Retina (tissue), 1 donor: ENCODE measurements around the gene LYRM1.
"Not testable (repeated sequence)": the region's sequence is repeated elsewhere in the genome, so short reads cannot be mapped to it uniquely, and the experiment has no call there.

Experiments used
- DNase-seq: peaks from one replicate; pipeline ENCODE4 v3.0.0-alpha.2; 2016

Gene LYRM1

DNA sequence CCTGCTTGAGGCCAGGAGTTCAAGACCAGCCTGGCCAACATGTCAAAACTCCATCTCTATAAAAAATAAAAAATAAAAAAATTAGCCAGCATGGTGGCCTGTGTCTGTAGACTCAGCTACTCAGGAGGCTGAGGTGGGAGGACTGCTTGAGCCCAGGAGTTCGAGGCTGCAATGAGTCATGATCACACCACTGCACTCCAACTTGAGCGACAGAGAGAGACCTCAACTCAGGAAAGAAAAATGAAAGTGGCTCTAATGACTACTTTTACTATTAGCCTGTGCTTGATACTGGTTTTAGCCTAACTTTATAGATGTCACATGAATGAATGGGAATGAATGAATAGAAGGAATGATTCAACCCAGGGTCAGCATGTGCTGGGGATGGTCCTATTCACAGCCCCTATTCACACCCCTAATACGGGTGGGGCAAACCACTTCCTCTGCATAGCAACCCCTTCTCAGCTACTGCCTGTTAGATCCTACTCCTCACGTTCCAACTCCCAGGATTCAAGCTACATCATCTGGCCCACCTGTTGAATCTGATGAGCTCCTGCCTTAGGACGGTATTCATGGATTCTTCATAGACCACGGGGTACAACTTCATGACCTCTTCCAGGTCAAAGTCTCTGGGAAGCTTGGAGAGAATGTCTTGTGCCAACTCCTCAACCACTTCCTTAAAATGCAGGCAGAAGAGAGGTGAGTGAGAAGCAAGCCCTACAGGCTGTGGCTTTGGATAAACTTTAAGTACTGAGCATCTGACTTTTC, 40.5 kb downstream of the LYRM1 start:
- no peak for DNase-seq

GRCh38 chr16:20941636-20941926, 41.0 kb downstream of the LYRM1 start:
- no peak for DNase-seq

GRCh38 chr16:20942256-20942655, 41.7 kb downstream of the LYRM1 start:
- no peak for DNase-seq

DNA sequence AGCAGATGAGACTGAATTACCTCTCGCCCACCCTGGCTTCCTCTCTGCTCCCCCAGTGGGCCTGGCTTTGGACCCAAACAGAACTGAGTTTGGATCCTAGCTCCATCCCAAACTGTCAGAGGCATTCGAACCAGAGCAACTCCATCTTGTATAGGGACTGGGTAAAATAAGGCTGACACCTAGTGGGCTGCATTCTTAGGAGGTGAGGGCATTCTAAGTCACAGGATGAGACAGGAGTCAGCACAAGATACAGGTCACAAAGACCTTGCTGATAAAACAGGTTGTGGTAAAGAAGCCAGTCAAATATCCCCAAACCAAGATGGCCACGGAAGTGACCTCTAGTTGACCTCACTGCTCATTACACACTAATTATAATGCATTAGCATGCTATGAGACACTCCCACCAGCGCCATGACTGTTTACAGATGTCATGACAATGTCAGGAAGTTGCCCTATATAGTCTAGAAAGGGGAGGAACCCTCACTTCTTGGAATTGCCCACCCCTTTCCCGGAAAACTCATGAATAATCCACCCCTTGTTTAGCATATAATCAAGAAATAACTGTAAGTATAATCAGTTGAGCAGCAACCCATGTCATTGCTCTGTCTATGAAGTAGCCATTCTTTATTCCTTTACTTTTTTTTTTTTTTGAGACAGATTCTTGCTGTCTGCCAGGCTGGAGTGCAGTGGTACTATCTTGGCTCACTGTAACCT, 44.4 kb downstream of the LYRM1 start:
- no peak for DNase-seq

DNA sequence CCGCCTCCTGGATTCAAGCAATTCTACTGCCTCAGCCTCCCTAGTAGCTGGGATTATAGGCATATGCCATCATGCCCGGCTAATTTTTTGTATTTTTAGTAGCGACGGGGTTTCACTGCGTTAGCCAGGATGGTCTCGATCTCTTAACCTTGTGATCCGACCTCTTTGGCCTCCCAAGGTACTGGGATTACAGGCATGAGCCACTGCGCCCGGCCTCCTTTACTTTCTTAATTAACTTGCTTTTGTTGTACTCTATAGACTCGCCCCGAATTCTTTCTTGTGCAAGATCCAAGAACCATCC, 45.0 kb downstream of the LYRM1 start:
- not testable (repeated sequence) for DNase-seq

GRCh38 chr16:20946015-20946629, 45.6 kb downstream of the LYRM1 start:
- no peak for DNase-seq

GRCh38 chr16:20948444-20948843, 47.9 kb downstream of the LYRM1 start:
- DNase-seq: no peak

DNA sequence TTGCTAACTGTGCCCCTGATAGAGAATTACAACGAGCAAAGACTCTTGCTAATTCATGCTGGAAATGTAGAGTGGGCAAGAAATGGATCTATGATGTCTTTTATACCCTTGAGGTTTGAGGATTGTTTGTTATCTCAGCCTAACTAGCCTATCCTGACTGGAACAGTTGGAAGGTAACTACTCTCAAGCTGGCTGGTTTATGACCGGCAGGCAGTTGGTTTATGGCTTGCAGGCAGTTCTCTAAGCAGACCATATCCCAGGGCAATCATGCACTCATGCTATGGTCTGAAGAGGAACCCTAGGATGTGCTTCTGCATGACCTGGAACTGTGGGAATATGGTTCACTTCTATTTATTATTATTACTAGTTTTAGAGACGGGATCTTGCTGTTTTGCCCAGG, 49.1 kb downstream of the LYRM1 start:
- DNase-seq: no peak

- no peak for DNase-seq
Observed at GRCh38 chr16:20950294-20950693, 49.7 kb downstream of the LYRM1 start.

- DNase-seq: no peak
Observed at GRCh38 chr16:20952139-20952920, 51.8 kb downstream of the LYRM1 start.

DNA sequence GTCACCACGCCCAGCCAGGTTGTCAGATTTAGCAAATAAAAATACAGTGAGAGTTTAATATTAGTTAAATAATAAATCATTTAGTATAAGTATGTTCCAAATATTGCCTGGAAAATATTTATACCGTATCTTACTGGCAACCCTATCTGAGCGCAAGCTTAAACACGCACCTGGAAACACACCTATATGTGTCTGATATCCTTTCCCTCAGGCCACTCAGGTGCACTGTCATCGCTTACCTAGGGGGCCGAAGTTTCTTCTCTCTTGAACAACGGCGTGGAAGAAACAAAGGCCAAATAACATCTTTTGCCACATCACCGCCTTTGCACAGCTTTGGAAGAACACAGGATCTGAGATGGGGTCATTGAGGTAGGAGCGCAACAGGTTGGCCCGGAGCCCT, 54.0 kb downstream of the LYRM1 start:
- no peak for DNase-seq

DNA sequence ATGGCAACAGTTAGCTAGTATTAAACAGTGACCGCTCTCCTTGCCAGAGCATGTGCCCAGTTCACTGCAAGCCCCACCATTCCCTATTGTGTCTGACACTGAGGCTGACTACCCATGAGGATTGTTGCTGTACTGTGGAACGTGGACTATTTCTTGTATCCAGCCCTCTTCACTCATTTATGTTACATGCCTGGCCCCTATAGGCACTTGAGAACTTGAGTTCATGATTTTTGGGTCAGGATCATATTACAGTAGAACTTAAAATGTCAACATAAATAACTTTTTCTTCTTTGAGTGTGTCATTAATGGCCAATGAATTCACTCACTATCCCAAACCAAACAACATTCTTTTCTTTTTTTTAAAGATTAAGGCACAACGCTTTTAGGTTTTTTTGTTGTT, 55.7 kb downstream of the LYRM1 start:
- no peak for DNase-seq

DNA sequence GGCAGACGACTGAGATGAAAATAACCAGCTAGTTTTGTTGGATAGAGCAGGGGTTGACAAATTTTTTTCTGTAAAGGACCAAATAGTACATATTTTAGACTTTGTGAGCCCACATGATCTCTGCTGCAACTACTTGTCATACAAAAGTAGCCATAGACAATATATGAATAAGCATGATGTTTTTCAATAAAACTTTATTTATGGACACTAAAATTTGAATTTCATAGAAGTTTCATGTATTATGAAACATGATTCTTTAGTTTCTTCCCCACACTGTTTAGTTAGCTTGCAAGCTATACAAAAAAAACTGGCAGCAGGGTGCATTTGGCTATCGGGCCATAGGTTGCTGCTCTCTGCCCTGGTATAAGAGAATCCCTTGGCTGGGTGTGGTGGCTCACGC, 56.6 kb downstream of the LYRM1 start:
- DNase-seq: no peak

DNA sequence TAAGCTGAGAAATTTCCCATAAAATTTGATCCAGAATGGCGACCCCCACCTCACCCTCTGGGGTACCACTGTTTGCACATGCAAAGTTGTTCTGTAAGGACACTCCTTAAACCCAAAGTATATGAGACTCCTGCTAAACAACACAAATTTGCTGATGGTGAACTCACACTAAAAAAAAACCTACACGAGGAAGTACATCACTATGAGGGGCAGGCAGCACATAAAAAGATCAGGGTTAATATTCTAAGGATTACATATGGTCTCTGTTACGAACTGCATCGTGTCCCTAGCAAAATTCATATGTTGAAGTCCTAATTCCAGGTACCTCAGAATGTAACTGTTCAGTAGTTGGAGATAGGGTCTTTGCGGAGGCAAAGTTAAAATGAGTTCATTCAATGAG, 60.3 kb downstream of the LYRM1 start:
- DNase-seq: no peak

DNA sequence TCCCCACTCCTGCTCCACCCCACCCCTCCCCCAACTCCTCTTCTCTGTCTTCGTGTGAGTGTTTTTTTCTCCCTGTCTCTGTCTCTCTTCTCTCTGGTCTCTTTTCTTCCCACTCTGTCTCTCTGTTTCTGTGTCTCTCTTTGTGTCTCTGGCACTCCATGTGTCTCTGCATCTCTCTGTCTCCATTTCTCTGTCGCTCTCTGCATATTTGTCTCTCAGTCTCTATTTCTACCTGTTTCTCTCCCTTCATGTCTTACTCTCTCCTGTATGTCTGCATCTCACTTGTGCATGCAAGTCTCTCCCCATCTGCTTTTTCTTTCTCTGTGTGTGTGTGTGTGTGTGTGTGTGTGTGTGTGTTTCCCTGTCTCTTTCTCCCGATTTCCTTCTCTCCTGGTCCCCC, 68.2 kb downstream of the LYRM1 start:
- no peak for DNase-seq

DNA sequence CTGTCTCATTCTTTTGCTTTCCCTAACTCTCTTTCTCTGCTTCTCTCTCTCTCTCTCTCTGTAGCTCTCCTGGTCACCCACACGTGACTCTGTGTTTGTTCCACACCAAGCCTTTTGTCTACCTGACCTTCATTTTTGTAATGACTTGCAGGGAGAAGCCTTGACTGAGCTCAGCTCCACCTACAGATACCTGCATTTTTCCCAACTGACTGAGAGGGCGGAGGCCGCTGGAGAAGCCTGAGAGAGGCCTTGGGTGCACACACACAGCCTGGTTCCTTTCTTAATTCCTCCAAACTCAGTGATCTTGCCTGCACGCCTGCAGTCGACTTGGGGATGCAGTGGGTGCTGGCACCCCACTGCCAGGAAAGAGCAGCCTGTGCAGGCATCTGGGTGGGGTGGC, 68.8 kb downstream of the LYRM1 start:
- no peak for DNase-seq

DNA sequence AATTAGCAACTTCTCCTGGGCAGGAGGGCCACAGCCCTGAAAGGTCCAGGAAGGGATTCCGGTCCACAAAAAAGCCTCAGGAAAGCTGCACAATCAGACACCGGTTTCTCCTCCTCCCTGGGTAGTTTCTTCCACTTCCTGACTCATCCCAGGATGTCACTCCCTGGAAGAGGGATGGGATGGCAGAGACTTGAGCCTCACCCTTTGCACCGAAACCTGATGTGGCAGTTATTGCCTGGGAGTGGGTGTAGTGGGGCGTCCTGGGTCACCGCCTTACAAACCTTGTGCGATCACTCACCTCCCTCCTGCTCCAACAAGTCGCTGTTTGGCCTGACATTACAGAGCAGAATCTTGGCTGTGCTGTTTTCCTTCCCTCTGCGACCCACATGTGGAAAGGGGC, 70.8 kb downstream of the LYRM1 start:
- no peak for DNase-seq

DNA sequence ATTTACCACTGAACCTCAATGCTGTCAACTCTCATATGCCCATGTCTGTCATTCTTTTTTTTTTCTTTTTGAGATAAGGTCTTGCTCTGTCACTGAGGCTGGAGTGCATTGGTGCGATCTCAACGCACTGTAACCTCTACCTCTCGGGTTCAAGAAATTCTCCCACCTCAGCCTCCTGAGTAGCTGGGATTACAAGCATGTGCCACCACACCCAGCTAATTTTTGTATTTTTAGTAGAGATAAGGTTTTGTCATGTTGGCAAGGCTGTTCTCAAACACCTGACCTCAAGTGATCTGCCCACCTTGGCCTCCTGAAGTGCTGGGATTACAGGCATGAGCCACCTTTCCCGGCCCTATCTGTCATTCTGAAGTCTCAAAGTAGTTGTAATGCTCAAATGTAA, 72.6 kb downstream of the LYRM1 start:
- not testable (repeated sequence) for DNase-seq
